ENCODE data around the gene FOXO6. TPM values are rescaled to one million over a fixed set of nuclear protein-coding genes. Genes with fewer than 3 reads are reported as not detected.

The FOXO6 gene
- total and polyA plus RNA-seq, 12 donors, result 0.30 to 2.6 (median 1.3) TPM

GRCh38 chr1:41318135-41318534, 43.1 kb upstream of the FOXO6 start:
- DNase-seq (no peak), ATAC-seq (no peak)
- H3K9me3 ChIP-seq, result no peaks in the 10 kb centered on the region
- no peaks in the 10 kb centered on the region for H3K27me3 ChIP-seq
- peaks cover 2 to 26% (median 12%) of the 10 kb centered on the region in 9 donors for H3K4me1 ChIP-seq
- no peak for TF ChIP-seq CTCF (IDR thresholded peaks at IDR 0.05)
- intact Hi-C loops (cut with DNase I), result no loop called here
- 98 to 100% methylated on average over 1 of the region's 1 CpG for WGBS, 2 donors
- H3K4me3 ChIP-seq, result no peak overlapping the region
- no peak overlapping the region for H3K27ac ChIP-seq
- no peaks in the 10 kb centered on the region for H3K36me3 ChIP-seq

- TF ChIP-seq CTCF (IDR thresholded peaks at IDR 0.05), result no peak
- intact Hi-C loops (cut with DNase I), result no loop called here
- H3K4me3 ChIP-seq, result no peak overlapping the region
- peak in 6 of 8 donors; percentile 16 to 56 (median 30) for ATAC-seq
- WGBS, 2 donors, result 67 to 74% methylated on average over 2 of the region's 2 CpGs
- H3K27me3 ChIP-seq, result no peaks in the 10 kb centered on the region
- H3K4me1 ChIP-seq, result peaks cover 2 to 23% (median 12%) of the 10 kb centered on the region in 9 donors
- peak overlapping the region; percentile 52 to 89 (median 74) for H3K27ac ChIP-seq
- DNase-seq, result no peak
- no peaks in the 10 kb centered on the region for H3K9me3 ChIP-seq
- no peaks in the 10 kb centered on the region for H3K36me3 ChIP-seq
Observed at GRCh38 chr1:41319106-41319755, 42.0 kb upstream of the FOXO6 start.

- no peaks in the 10 kb centered on the region for H3K36me3 ChIP-seq
- H3K27ac ChIP-seq, result peak overlapping the region; percentile 52 to 89 (median 74)
- H3K27me3 ChIP-seq, result no peaks in the 10 kb centered on the region
- H3K4me1 ChIP-seq, result peaks cover 2 to 20% (median 12%) of the 10 kb centered on the region in 9 donors
- 44 to 51% methylated on average over 12 of the region's 12 CpGs for WGBS, 2 donors
- intact Hi-C loops (cut with DNase I), result loop anchor here in 5 of 10 donors (5.0 kb wide), 2 partner anchors 92 to 97 kb away; no protein-coding TSS in a partner anchor
- peak; percentile 83 to 97 (median 90) for ATAC-seq
- no peak overlapping the region for H3K4me3 ChIP-seq
- H3K9me3 ChIP-seq, result no peaks in the 10 kb centered on the region
- DNase-seq, result peak; percentile 62 to 70
- no peak for TF ChIP-seq CTCF (IDR thresholded peaks at IDR 0.05)
Observed at GRCh38 chr1:41319807-41320711, 41.2 kb upstream of the FOXO6 start.

GRCh38 chr1:41320895-41321676, 40.1 kb upstream of the FOXO6 start:
- no peak for ATAC-seq

More at GRCh38 chr1:41320895-41321676, 40.1 kb upstream of the FOXO6 start:
- 82 to 84% methylated on average over 21 of the region's 21 CpGs for WGBS, 2 donors
- Histone ChIP-seq H3K4me1 (peaks cover 2 to 20% (median 12%) of the 10 kb centered on the region in 9 donors), H3K4me3 (no peak overlapping the region), H3K27ac (peak overlapping the region in 1 of 10 donors; percentile 83), H3K27me3 (no peaks in the 10 kb centered on the region), H3K9me3 (no peaks in the 10 kb centered on the region), H3K36me3 (no peaks in the 10 kb centered on the region)
- TF ChIP-seq CTCF (IDR thresholded peaks at IDR 0.05), result no peak
- intact Hi-C loops (cut with DNase I), result loop anchor here in 5 of 10 donors (5.0 kb wide), 2 partner anchors 91 to 96 kb away; no protein-coding TSS in a partner anchor
- DNase-seq, result no peak
